ENCODE data around the gene IGF2BP2. TPM values are rescaled to one million over a fixed set of nuclear protein-coding genes. Genes with fewer than 3 reads are reported as not detected.

The IGF2BP2 gene
- total and polyA plus RNA-seq, 9 of the 15 experiments (the other 6 are each of a cell fraction or from before 2014, with no cell fraction given): 3.2 to 59.6 (median 30.5) TPM

DNA sequence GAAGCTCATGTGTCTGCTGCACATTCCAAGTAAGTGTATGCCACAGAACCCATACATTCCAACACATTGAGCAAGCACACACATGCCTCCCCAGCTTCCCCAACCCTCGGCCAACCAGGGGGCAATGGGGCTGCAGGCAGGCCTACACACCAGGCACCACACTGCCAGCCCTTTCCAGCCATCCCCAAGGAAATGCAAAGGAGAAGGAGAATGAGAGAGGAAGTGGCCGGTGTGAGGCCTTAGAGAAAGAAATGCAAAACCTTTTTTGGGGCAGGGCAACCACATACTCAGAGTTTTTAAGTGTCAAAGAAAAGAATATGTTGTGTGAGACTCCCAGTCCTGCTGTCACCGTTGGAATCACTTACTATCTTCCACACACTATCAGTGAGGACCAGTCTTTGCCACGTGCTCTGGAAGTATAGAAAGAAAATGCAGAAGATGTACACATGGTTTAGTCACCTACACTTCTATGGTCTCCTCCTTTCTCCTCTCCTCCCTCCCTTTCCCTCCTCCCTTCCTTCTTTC, 11.1 kb downstream of the IGF2BP2 start (continued):
- TF ChIP-seq, protein P1, sequence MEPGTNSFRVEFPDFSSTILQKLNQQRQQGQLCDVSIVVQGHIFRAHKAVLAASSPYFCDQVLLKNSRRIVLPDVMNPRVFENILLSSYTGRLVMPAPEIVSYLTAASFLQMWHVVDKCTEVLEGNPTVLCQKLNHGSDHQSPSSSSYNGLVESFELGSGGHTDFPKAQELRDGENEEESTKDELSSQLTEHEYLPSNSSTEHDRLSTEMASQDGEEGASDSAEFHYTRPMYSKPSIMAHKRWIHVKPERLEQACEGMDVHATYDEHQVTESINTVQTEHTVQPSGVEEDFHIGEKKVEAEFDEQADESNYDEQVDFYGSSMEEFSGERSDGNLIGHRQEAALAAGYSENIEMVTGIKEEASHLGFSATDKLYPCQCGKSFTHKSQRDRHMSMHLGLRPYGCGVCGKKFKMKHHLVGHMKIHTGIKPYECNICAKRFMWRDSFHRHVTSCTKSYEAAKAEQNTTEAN (CRISPR knock-in tag; IDR thresholded peaks at IDR 0.05): no peak
- TF ChIP-seq JUNB (CRISPR knock-in tag; conservative IDR thresholded peaks at IDR 0.05) (no peak), CHCHD3 (CRISPR knock-in tag; IDR thresholded peaks at IDR 0.05) (no peak), PHF21A (IDR thresholded peaks at IDR 0.05; ENCODE audit: borderline replicate concordance, low read depth) (no peak), ZNF124 (CRISPR knock-in tag; IDR thresholded peaks at IDR 0.05) (no peak), CXXC5 (CRISPR knock-in tag; IDR thresholded peaks at IDR 0.05) (peak; percentile 51), BCOR (IDR thresholded peaks at IDR 0.05) (no peak), RFX5 (IDR thresholded peaks at IDR 0.05; ENCODE audit: low read depth, low read length) (no peak), ZNF431 (CRISPR knock-in tag; IDR thresholded peaks at IDR 0.05) (no peak), ZNF354B (CRISPR knock-in tag; IDR thresholded peaks at IDR 0.05) (no peak), HMGN3 (IDR thresholded peaks at IDR 0.05; ENCODE audit: borderline replicate concordance, extremely low read depth, insufficient read length, low read depth, low read length) (no peak), TRIM28 (IDR thresholded peaks at IDR 0.05) (no peak), ZNF23 (CRISPR knock-in tag; IDR thresholded peaks at IDR 0.05) (no peak), ZNF77 (CRISPR knock-in tag; IDR thresholded peaks at IDR 0.05) (no peak), LCOR (CRISPR knock-in tag; IDR thresholded peaks at IDR 0.05) (no peak), DMBX1 (CRISPR knock-in tag; IDR thresholded peaks at IDR 0.05; ENCODE audit: borderline replicate concordance) (0 out of 2 replicates have a peak, but pooled peaks have one; percentile 28), HNRNPLL (IDR thresholded peaks at IDR 0.05; ENCODE audit: low read depth, low read length, poor library complexity, severe bottlenecking) (no peak), XRCC3 (IDR thresholded peaks at IDR 0.05) (no peak), KHSRP (IDR thresholded peaks at IDR 0.05) (no peak)
- TF ChIP-seq, protein P2, sequence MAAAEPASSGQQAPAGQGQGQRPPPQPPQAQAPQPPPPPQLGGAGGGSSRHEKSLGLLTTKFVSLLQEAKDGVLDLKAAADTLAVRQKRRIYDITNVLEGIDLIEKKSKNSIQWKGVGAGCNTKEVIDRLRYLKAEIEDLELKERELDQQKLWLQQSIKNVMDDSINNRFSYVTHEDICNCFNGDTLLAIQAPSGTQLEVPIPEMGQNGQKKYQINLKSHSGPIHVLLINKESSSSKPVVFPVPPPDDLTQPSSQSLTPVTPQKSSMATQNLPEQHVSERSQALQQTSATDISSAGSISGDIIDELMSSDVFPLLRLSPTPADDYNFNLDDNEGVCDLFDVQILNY (CRISPR knock-in tag; IDR thresholded peaks at IDR 0.05): no peak
- TF ChIP-seq, protein P3, sequence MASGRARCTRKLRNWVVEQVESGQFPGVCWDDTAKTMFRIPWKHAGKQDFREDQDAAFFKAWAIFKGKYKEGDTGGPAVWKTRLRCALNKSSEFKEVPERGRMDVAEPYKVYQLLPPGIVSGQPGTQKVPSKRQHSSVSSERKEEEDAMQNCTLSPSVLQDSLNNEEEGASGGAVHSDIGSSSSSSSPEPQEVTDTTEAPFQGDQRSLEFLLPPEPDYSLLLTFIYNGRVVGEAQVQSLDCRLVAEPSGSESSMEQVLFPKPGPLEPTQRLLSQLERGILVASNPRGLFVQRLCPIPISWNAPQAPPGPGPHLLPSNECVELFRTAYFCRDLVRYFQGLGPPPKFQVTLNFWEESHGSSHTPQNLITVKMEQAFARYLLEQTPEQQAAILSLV (tag; IDR thresholded peaks at IDR 0.05): no peak
- TF ChIP-seq, protein P4, sequence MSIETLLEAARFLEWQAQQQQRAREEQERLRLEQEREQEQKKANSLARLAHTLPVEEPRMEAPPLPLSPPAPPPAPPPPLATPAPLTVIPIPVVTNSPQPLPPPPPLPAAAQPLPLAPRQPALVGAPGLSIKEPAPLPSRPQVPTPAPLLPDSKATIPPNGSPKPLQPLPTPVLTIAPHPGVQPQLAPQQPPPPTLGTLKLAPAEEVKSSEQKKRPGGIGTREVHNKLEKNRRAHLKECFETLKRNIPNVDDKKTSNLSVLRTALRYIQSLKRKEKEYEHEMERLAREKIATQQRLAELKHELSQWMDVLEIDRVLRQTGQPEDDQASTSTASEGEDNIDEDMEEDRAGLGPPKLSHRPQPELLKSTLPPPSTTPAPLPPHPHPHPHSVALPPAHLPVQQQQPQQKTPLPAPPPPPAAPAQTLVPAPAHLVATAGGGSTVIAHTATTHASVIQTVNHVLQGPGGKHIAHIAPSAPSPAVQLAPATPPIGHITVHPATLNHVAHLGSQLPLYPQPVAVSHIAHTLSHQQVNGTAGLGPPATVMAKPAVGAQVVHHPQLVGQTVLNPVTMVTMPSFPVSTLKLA (conservative IDR thresholded peaks at IDR 0.05): peak; percentile 90 to 94
